Stimulated activated memory B cell treated with anti-CD40 and anti-IgM and Interleukin-4, amounts not matched to agents 10 μg/mL and 1 μg/mL and 100 μg/mL, for 72 hours (primary cell): Measurements from ENCODE around the gene SPATA12.

Source experiments
- ATAC-seq: fragments of 150-1000 bp; cut with Tn5 transposase; 2 replicates; pipeline ENCODE4 v1.10.0; 2021
- H3K27ac Mint-ChIP-seq: one replicate; pipeline ENCODE4 v1.8.0; 2022; ENCODE audit warnings: mild to moderate bottlenecking, mixed read lengths
- H3K27me3 Mint-ChIP-seq: one replicate; pipeline ENCODE4 v1.8.0; 2022; ENCODE audit warnings: mixed read lengths
- H3K36me3 Mint-ChIP-seq: one replicate; pipeline ENCODE4 v1.8.0; 2022; ENCODE audit warnings: mixed read lengths
- H3K4me1 Mint-ChIP-seq: one replicate; pipeline ENCODE4 v1.8.0; 2022; ENCODE audit warnings: mixed read lengths
- H3K4me3 Mint-ChIP-seq: one replicate; pipeline ENCODE4 v1.8.0; 2022; ENCODE audit warnings: mild to moderate bottlenecking, moderate library complexity, mixed read lengths
- H3K9me3 Mint-ChIP-seq: one replicate; pipeline ENCODE4 v1.8.0; 2022; ENCODE audit warnings: mixed read lengths

SPATA12 gene

DNA sequence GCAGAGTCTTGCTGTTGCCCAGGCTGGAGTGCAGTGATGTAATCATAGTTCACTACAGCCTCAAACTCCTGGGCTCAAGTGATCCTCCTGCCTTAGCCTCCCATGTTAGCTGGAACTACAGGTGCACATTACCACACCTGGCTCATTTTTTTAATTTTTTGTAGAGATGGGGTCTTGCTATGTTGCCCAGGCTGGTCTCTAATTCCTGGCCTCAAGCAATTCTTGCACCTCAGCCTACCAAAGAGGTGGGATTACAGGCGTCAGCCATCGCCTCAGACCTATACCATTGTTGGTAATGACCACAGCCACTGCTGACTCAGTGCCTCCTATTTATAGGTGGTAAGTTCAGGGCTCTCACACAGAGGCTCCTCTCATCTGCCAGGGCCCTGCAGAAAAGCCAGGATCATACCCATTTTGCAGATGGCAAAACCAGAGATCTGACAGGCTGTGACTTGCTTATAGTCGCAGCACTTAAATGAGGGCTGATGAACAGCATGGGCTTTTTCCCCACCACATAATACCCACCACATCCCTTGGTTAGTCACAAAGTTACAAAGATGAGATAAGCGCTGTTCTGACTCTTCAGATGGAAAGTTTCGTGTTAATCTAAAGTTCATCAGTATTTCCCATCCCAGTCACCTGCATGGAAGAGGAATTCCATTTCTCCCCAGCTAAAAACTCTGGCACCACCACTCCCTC is 21.8 kb upstream of the SPATA12 start:
- Mint-ChIP-seq H3K9me3 (no peaks in the 10 kb centered on the region), H3K4me3 (no peak overlapping the region), H3K27me3 (peaks cover 38% of the 10 kb centered on the region), H3K36me3 (no peaks in the 10 kb centered on the region), H3K27ac (no peak overlapping the region), H3K4me1 (no peaks in the 10 kb centered on the region)
- no peak for ATAC-seq

DNA sequence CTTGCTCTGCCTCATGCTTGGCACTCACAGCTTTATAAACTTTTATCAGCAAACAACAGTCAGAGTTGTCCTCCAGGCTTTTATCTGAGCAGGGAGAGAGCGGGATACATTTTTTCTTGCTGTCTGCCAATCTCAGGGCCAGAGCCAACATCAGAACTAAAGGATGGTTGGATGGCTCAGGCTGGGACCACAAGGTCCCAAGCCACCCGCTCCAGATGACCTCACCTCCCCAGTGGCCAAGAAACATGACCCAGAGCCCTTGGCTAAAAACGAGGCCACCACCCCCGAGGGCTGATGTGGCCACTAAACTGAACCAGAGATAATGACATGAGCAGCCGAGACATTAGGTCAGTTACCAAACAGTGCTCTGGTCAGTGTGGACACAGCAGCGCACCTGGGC is 18.8 kb upstream of the SPATA12 start:
- H3K9me3 Mint-ChIP-seq, result no peaks in the 10 kb centered on the region
- no peak overlapping the region for H3K27ac Mint-ChIP-seq
- ATAC-seq, result no peak
- H3K4me1 Mint-ChIP-seq, result peaks cover 6% of the 10 kb centered on the region
- H3K27me3 Mint-ChIP-seq, result peaks cover 36% of the 10 kb centered on the region
- no peak overlapping the region for H3K4me3 Mint-ChIP-seq
- H3K36me3 Mint-ChIP-seq, result no peaks in the 10 kb centered on the region

DNA sequence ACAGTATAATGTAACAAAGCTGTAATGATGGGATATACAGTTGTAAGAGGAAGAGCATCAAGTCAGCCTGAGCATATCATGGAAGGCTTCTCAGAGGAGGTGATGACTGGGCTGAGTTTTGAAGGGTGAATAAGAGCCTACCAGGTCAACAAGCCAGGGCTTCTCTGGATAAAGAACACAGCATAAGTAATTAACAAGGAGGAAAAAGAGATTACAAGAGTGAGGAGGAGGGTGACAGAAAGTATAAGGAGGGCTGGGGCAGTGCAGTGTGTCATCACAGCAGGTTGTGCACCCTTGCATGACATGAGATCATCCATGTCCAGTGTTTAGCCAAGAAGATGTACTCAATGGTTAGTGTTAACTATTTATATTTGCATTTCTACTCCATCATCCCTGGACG is 16.9 kb upstream of the SPATA12 start:
- H3K36me3 Mint-ChIP-seq, result no peaks in the 10 kb centered on the region
- H3K27ac Mint-ChIP-seq, result no peak overlapping the region
- no peak overlapping the region for H3K4me3 Mint-ChIP-seq
- no peak for ATAC-seq
- peaks cover 7% of the 10 kb centered on the region for H3K4me1 Mint-ChIP-seq
- peaks cover 47% of the 10 kb centered on the region for H3K27me3 Mint-ChIP-seq
- H3K9me3 Mint-ChIP-seq, result no peaks in the 10 kb centered on the region

DNA sequence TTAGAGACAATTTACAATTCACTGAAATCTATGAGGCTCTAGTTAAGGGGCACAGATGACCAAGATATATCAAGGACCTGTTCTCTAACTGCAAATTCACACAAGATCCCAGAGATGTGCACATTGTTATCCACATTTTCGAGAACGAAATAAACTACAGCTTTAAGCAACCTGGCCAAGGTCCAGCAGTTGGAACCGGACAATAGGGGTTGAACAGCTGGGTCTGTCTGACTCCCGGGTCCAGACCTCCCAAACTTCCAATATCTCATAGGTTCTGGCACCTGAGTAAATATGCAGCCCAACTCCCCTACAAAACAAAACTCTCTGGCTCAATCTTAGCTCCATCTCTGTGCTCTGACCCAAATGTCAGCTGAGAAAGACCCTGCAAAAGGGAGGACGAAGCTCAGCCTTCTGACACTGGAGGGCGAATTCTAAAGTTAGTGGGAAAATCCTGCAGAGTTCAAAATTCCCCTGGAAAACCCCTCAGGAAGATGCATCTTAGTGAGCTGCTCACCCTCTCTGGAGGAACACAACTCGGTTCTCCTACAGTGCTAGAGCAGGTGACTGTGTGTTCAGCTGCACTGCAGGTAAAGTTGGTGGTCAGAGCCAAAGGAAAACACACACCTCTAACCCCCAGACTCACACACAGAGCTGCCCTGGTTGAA is 14.2 kb upstream of the SPATA12 start:
- Mint-ChIP-seq H3K4me3 (no peak overlapping the region), H3K27ac (no peak overlapping the region), H3K27me3 (peaks cover 22% of the 10 kb centered on the region), H3K36me3 (no peaks in the 10 kb centered on the region), H3K4me1 (peaks cover 7% of the 10 kb centered on the region), H3K9me3 (no peaks in the 10 kb centered on the region)
- no peak for ATAC-seq

DNA sequence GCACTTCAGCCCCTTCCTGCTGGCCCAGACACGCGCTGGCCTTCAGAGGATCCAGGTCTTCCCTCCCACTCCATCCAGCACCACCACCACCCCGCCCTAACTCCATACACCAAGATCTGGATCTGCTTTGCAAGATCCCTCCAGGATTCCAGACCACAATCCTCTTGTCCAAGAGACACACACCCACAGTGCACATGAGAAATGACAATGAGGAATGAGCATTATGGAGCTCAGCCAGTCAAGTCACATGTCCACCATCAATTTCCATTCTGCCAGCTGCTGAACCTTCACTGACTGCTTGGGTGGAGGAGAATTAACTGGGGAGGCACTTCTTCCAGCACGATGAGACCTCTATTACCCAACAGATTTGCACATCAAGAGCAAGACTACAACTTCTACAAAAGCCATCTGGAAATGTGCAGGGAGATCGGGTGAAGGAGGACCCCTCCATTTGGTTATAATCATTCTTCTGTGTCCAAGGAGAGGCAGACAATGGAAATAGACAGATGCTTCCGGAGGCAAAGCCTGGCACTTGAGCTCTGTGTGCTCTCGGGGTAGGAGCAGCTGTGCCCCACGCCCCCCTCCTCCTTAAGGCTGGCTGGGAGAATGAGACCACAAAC is 12.3 kb upstream of the SPATA12 start:
- H3K36me3 Mint-ChIP-seq, result no peaks in the 10 kb centered on the region
- ATAC-seq, result no peak
- no peak overlapping the region for H3K27ac Mint-ChIP-seq
- no peaks in the 10 kb centered on the region for H3K9me3 Mint-ChIP-seq
- peaks cover 21% of the 10 kb centered on the region for H3K27me3 Mint-ChIP-seq
- no peak overlapping the region for H3K4me3 Mint-ChIP-seq
- H3K4me1 Mint-ChIP-seq, result peaks cover 7% of the 10 kb centered on the region

DNA sequence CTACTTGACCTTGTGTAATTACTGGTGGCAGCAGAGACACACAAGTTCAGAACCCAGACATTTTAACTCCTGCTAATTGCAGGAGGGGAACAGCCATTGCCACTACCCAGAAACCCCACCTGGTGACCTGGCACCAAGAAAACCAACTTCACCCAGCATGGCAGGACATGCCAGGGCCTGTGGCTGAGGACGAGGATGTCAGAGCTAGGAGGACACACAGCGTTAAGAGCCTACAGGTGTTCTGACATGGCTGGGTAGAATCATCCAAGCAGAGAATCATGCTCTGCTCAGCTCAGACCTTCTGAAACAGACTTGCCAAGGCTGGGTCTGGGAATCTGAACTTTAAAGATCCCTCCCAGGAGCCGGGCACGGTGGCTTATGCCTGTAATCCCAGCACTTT is 11.7 kb upstream of the SPATA12 start:
- H3K27me3 Mint-ChIP-seq, result peaks cover 21% of the 10 kb centered on the region
- no peak overlapping the region for H3K27ac Mint-ChIP-seq
- H3K4me1 Mint-ChIP-seq, result peaks cover 7% of the 10 kb centered on the region
- ATAC-seq, result no peak
- H3K36me3 Mint-ChIP-seq, result no peaks in the 10 kb centered on the region
- H3K4me3 Mint-ChIP-seq, result no peak overlapping the region
- no peaks in the 10 kb centered on the region for H3K9me3 Mint-ChIP-seq

DNA sequence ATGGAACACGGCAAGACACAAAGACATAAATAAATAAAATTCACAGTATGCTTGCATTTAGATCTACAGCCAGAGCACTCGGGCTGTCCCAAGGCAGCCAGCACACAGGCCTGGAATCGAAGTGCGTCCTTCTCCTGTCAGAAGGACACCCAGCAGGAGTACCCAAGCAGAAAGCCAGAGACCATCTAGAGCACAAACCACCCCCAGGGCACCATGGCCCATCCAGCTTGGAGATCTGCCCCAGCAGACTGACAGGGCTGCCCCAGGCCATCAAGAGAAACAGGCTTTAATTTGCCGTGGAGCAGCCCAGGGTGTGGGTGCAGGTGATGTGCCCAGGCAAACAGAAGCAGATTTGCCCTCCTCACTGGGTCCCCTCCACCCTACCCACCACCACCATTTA is 7.8 kb upstream of the SPATA12 start:
- Mint-ChIP-seq H3K27me3 (peaks cover 41% of the 10 kb centered on the region), H3K9me3 (no peaks in the 10 kb centered on the region), H3K4me3 (no peak overlapping the region), H3K36me3 (no peaks in the 10 kb centered on the region), H3K4me1 (no peaks in the 10 kb centered on the region), H3K27ac (no peak overlapping the region)
- ATAC-seq, result no peak

DNA sequence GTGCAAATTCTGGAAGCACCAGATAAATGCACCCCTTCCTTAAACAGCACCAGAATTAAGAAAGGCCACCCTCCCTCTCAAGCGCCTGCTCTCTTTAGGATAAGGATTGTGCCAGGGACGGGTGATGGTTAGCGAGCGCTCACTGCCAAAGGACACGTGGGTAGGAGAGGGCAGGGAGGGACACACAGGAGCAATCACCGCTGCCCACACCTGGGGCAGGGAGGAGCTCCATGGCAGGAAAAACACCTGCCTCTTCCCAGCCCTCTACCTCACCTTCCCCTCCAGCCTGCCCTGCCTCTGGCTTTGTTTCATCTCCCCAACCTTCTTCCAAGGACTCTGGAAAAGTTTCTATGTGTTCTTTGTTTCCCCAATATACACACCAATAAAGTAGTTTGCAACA is 7.3 kb upstream of the SPATA12 start:
- no peak overlapping the region for H3K27ac Mint-ChIP-seq
- H3K4me3 Mint-ChIP-seq, result no peak overlapping the region
- no peak for ATAC-seq
- no peaks in the 10 kb centered on the region for H3K36me3 Mint-ChIP-seq
- H3K27me3 Mint-ChIP-seq, result peaks cover 40% of the 10 kb centered on the region
- H3K9me3 Mint-ChIP-seq, result no peaks in the 10 kb centered on the region
- H3K4me1 Mint-ChIP-seq, result no peaks in the 10 kb centered on the region

DNA sequence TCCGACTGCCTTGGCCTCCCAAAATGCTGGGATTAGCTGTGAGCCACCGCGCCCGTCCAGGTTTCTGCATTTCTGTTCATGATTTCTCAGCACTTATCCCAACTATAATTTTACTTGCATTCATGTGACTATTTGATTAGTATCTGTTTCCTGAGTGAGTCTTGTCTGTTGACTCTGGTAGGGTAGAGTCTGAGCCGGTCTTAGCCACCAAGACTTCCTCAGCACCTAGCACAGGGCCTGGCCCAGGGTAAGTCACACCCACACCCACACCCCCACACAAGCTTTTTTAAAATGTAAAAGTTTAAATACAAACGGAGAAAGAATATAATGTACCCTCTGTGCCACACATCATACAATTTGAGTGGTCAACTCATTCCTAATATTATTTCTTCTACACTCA is 3.1 kb upstream of the SPATA12 start:
- H3K36me3 Mint-ChIP-seq, result no peaks in the 10 kb centered on the region
- peaks cover 39% of the 10 kb centered on the region for H3K27me3 Mint-ChIP-seq
- H3K27ac Mint-ChIP-seq, result no peak overlapping the region
- no peaks in the 10 kb centered on the region for H3K4me1 Mint-ChIP-seq
- H3K9me3 Mint-ChIP-seq, result no peaks in the 10 kb centered on the region
- no peak overlapping the region for H3K4me3 Mint-ChIP-seq
- no peak for ATAC-seq

DNA sequence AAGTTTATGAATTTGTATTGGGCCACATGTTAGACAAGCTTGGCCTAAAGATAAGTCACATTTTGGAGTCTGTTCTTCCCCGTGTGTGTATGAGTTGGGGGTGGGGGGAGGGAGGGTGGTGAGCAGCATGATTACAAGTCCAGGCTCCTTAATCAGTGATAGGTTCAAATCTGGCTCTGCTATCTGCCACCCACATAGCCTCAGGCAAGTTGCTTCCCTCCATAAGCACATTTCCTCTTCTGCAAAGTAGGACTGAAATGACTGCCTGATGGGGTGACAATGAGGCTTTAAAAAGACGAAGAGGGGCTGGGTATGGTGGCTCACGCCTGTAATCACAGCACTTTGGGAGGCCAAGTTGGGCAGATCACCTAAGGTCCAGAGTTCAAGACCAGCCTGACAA is 1.1 kb upstream of the SPATA12 start:
- Mint-ChIP-seq H3K9me3 (peaks cover 4% of the 10 kb centered on the region), H3K36me3 (peaks cover 5% of the 10 kb centered on the region), H3K27ac (no peak overlapping the region), H3K27me3 (peaks cover 52% of the 10 kb centered on the region), H3K4me3 (no peak overlapping the region), H3K4me1 (peaks cover 10% of the 10 kb centered on the region)
- ATAC-seq, result no peak

DNA sequence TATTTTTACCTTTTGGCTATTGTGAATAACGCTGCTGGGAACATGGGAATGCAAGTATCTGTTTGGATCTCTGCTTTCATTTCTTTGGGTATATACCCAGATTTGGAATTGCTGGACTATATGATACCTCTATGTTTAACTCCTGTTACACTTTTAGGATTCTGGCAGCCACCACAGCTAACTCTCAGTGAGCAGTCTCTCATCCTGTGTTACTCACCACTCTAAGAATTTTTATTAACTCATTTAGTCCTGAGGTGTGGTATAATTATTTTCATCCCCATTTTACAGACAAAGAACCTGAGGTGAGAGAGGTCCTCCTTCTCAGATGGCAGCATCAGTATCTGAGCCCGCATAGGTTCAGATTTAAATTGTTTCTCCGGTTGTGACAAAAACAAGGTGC is 1.1 kb downstream of the SPATA12 start:
- no peak for ATAC-seq
- Mint-ChIP-seq H3K4me1 (peaks cover 10% of the 10 kb centered on the region), H3K4me3 (no peak overlapping the region), H3K36me3 (peaks cover 5% of the 10 kb centered on the region), H3K27ac (no peak overlapping the region), H3K9me3 (peaks cover 4% of the 10 kb centered on the region), H3K27me3 (peaks cover 47% of the 10 kb centered on the region)

DNA sequence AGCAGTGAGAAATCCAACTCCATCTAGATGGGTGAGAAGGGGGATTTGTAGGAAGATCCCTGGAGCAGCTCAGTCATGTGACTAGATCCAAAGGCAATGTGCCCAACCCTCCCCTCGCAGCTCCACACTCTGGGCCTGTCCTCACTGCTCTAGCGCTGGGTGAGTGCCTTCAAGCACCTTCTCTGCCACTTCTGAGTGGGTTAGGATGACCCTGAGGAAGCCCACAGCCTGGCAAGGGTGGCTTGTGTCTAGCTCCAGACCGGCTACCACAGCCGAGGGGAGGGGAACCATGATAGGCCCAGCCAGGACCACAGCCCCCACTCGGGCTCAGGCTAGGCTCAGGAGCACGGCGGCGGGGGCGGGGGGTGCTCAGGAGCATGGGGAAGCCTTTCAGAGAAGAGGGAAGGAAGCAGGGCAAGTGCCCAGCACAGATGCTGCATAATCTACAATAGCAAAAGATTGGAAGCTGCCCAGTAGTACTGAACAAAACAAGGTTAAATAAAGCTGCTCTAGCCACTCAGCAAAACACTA is 1.7 kb downstream of the SPATA12 start:
- no peak for ATAC-seq
- H3K4me1 Mint-ChIP-seq, result peaks cover 10% of the 10 kb centered on the region
- H3K27me3 Mint-ChIP-seq, result peaks cover 41% of the 10 kb centered on the region
- H3K27ac Mint-ChIP-seq, result no peak overlapping the region
- no peak overlapping the region for H3K4me3 Mint-ChIP-seq
- peaks cover 5% of the 10 kb centered on the region for H3K36me3 Mint-ChIP-seq
- peaks cover 4% of the 10 kb centered on the region for H3K9me3 Mint-ChIP-seq

DNA sequence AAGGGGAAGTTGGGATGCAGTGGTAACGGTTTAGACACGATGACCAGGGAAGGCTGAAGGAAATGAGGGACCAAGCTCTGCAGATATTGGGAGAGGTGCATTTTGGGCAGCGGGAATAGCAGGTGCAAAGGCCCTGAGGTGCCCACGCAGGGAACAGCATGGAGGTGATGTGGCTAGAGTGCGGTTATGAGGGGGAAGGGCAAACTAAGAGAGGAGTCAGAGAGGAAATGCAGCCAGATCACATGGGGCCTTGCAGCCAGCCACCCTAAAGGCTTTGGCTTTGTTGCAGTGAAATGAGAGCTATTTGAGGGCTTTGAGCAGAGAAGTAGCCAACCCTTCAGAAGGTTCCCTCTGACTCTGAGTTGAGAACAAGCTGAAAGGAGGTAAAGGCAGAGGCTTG is 2.6 kb downstream of the SPATA12 start:
- Mint-ChIP-seq H3K9me3 (peaks cover 4% of the 10 kb centered on the region), H3K4me3 (no peak overlapping the region), H3K27me3 (peaks cover 32% of the 10 kb centered on the region), H3K36me3 (peaks cover 5% of the 10 kb centered on the region), H3K27ac (no peak overlapping the region), H3K4me1 (peaks cover 12% of the 10 kb centered on the region)
- no peak for ATAC-seq

DNA sequence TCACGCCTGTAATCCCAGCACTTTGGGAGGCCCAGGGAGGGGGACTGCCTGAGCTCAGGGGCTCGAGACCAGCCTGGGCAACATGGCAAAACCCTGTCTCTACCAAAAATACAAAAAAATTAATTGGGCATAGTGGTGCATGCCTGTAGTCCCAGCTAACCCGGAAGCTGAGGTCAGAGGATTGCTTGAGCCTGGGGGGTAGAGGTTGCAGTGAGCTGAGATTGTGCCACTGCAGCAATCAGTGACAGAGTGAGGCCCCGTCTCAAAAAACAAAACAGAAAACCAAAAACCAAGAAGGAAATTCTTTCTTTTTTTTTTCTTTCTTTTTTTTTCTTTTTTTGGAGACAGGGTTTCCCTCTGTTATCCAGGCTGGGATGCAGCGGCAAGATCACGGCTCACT is 3.5 kb downstream of the SPATA12 start:
- peaks cover 22% of the 10 kb centered on the region for H3K4me1 Mint-ChIP-seq
- no peak overlapping the region for H3K4me3 Mint-ChIP-seq
- peaks cover 32% of the 10 kb centered on the region for H3K27me3 Mint-ChIP-seq
- ATAC-seq, result no peak
- H3K27ac Mint-ChIP-seq, result no peak overlapping the region
- peaks cover 5% of the 10 kb centered on the region for H3K36me3 Mint-ChIP-seq
- peaks cover 4% of the 10 kb centered on the region for H3K9me3 Mint-ChIP-seq

DNA sequence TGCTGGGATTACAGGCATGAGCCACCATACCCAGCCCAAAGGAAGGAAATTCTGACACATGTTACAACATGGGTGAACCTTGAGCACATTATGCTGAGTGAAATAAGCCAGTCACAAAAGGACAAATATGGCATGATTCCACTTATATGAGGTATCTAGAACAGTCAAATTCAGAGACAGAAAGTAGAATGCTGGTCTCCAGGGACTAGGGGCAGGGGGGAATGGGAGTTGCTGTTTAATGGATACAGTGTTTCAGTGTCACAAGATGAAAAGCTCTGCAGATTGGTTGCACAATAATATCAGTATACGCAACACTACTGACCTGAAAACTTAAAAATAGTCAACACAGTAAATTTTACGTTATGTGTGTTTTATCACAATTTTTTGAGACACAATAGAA is 4.1 kb downstream of the SPATA12 start:
- Mint-ChIP-seq H3K4me3 (no peak overlapping the region), H3K36me3 (peaks cover 5% of the 10 kb centered on the region), H3K4me1 (peaks cover 24% of the 10 kb centered on the region), H3K27ac (no peak overlapping the region), H3K9me3 (peaks cover 4% of the 10 kb centered on the region), H3K27me3 (peaks cover 33% of the 10 kb centered on the region)
- ATAC-seq, result no peak

DNA sequence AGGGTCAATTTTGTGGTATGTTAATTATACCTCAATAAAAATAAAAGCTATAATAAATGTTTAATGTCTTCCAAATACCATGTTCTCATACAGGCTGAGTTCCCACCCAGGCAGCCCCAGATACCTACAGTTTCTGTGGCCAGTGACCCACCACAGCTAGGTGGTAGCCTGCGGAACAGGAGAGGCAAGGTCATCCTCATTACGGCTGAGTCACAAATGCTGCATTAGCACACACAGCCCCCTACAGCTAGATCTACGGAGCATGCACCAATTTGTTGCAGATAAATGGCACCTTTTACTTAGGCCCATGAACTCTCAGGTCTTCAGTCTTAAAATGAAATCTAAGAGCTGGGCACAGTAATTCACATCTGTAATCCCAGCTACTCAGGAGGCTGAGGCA is 5.1 kb downstream of the SPATA12 start:
- Mint-ChIP-seq H3K27ac (no peak overlapping the region), H3K27me3 (peaks cover 42% of the 10 kb centered on the region), H3K9me3 (peaks cover 4% of the 10 kb centered on the region), H3K36me3 (peaks cover 5% of the 10 kb centered on the region), H3K4me1 (peaks cover 24% of the 10 kb centered on the region), H3K4me3 (no peak overlapping the region)
- ATAC-seq, result no peak
